ENCODE measurements around the gene GPX7.

DNA sequence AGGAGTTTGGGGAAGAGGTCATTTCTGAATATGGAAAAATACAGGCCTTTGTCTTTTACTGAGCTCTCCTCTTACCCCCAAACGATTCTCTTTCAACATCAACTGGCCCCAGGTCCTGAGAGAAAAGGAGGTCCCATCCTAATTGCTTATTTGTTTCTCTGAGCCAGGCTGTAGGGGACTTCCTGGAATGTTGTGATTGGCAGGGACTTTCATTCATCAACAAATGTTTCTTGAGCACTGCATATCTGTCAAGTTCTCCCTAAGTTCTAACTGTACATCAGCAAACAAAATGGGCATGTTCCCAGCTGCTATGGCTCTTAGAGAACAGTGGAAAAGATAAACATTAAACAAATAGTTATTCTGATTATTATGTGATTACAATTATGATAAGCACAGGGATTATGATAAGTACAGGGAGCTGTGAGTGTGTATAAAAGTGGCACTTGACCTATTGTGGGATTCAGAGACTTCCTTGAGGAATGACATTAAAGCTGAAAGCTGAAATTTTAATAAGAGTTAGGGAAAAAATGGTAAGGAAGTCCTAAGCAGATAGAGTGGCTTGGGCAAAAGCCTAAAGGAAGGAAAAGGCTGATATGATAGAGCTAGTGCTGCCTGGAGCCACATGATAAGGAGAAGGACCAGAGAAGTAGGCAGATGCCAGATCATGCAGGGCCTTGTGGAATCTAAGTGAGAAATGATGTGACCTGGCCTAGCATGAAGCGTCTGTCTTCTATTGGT is 11.6 kb downstream of the GPX7 start:
- TF ChIP-seq CTCF (conservative IDR thresholded peaks at IDR 0.05), result no peak
- no peak for TF ChIP-seq EZH2 (IDR thresholded peaks at IDR 0.05; ENCODE audit: low read depth)
